Activated CD8-positive, alpha-beta memory T cell treated with anti-CD3 and anti-CD28 coated beads, Interleukin-2, amount 50 U/mL, for 48 hours (primary cell): ENCODE measurements around the gene AP4S1.
"Not testable (repeated sequence)": the region's sequence is repeated elsewhere in the genome, so short reads cannot be mapped to it uniquely, and the experiment has no call there.

Experiments used
- DNase-seq: peaks from one replicate; pipeline ENCODE4 v3.0.0-alpha.2; 2020

The AP4S1 gene

GRCh38 chr14:31009836-31010574, 15.4 kb upstream of the AP4S1 start:
- DNase-seq, result no peak

GRCh38 chr14:31010935-31011334, 14.5 kb upstream of the AP4S1 start:
- no peak for DNase-seq

DNA sequence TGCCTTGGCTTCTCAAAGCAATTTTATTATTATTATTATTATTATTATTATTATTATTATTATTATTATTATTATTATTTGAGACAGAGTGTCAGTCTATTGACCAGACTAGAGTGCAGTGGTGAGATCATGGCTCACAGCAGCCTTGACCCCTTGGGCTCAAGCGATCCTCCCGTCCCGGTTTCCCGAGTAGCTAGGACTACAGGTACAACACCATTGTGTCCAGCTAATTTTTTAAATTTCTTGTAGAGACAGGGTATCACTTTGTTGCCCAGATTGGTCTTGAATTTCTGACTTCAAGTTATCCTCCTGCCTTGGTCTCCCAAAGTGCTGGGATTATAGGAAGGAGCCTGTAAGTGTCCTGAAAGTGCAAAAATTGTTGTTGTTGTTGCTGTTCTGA, 11.6 kb upstream of the AP4S1 start:
- no peak for DNase-seq

GRCh38 chr14:31018057-31018645, 7.3 kb upstream of the AP4S1 start:
- DNase-seq, result no peak

DNA sequence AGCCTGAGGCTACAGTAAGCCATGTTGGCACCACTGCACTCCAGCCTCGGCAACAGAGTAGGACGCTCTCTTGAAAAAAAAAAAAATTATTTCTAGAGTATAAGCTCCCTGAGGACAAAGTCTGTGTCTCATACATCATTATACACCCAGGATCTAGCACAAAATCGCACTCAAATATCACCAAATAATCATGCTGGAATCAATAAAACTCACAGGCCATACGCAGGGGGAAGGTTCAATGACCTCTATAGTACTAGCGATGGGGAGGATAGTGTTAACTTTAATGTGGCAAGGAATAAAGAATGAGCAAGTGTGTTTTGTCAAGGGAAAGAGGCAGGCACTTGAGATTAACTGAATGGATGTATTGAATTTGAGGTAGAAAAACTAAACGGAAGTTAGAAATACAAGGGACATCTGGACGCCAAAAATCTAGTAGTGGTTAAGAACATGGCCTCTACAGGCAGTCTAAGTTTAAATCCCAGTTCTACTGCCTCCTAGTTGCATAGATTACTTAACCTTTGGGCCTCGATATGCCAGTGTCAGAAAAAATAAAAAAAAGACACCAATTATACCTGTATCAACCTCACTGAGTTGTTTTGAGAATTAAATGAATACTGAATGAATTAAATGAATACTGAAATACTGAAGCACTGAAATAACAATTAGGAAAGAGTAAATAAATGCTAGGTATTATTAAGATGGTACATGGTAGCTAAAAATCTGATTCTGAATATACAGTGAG, 4.4 kb upstream of the AP4S1 start:
- no peak for DNase-seq

DNA sequence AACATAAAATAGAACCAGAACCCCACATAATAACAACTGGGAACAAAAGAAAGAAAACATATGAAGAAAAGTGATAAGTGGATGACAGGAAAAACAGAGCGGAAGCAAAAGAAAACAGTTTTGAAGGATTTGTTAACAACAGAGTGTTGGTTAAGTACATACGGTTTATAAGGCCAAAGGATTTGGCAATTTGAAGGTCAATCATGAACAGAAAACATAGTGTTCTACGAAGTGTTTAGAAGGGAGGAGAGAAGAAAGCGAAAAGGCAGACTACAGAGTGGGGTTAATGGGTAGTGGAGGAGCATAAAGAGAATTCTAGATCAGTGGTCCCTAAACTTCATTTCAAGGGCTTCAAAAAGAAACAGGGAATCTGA, 3.9 kb upstream of the AP4S1 start:
- no peak for DNase-seq

GRCh38 chr14:31022386-31022785, 3.1 kb upstream of the AP4S1 start:
- DNase-seq, result no peak

DNA sequence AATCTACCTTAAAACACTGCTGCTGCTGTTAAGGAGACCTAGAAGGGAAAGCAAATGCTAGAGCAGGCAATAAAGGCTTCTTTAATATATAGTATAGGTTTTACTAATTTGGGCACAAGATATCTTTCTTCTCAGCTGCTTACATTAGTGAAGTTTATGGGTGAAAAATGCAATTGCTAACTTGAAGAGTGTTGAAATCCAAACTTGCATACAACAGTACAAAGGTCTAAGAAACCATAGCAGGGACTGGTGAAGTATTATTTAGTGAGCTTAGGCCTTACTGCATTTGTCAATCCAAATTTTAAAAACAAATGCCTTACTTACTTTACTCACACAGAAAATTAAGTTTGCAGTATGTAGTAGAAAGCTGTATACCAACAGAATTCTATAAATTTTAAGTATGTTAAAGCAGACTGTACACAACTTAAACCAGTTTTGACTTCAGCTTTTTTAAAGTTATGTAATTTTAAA, 1.4 kb upstream of the AP4S1 start:
- DNase-seq, result no peak

DNA sequence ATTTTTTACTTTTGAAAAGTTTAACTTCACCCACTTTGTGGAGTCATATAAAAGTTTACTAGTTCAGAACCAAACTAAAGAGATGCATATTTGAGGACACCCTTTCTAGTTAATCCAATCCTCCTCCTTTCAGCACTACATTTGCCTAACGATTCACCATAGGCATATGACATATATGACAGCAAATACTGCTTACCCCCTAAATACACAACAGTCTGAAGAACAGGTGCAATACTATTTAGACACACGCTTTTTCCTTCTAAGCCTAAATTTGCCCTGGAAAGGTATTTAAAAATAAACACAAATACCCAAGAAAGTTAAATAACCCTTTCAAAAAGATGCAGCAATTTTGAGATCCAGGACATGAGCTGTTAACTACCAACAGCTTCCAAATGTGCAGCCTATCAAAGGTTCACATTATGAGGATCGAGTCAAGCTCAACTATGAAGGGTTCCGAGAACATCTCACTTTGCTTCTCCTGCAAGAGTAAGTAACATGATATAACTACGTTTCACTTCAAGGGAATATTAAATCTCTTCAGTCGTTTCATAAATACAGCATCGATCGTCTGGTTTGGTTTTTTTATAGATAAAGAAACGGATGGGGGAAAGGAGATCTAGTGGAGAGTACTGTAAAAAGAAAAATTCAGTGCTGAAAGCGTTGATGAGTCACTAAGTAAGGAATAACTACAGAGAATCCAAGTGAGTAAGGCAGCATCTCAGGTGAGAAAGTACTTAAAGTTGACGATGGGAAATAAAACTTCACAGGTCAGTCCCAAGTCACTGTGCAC, 677 bp upstream of the AP4S1 start:
- no peak for DNase-seq

DNA sequence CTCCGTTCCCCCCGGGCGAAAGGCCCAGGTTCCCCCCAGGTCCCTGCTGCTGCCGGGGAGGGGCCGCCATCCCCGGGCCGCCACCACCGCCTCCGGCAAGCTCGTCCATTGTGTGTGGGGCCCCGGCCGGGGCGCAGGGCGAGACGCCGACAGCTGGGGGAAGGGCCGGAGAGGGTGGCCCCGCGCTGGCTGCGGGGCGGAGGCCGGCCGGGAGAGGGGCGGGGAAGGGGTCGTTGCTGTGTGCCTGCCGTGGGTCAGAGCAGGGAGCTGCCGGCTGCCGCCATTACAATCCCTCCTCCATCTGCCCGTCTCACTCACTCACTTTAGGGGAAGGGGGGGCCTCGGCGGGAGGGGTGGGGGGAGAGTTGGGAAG, 614 bp downstream of the AP4S1 start, which contains the start of gene STRN3:
TSS of gene STRN3 (minus strand) at position 303 of the 373 bp plus-strand sequence. CDS start at position 109, 194 bp downstream.
- DNase-seq, result no peak

DNA sequence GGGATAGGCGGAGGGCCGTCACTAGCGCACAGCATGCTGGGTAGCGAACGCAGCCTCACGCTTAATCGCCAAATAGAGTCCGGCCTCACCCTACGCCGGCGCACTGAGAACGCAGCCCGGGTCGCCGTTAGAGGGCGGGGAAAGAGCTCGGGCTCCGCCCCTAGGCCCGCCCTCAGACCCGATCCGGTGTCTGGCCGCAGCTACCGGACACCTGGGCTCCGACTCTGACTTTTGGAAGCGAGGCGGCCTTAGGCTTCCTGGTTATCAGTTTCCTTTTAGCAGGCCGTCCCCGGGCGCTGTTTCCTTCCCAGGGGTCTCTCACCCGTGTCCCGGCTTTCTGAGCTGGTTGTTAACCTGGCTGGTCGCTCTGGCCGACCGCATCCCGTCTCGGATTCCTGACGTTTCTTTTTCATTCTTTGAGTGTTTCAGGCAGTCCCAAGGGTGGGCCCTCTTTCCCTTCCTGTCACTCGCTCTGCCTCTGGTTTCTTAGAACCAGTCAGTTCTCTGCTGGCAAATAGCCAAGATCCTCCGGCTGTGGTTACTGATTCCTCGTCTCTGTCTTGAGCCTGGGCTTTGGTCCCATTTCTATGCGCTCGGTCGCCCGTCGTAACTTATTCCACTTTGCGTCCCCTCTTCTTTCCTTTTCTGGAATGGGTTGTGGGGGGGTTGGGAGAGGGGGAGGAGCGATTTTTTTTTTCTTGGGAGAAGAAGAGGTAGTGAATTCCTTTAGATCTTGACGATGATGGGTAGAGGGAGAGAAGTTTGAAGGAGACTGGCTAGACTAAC, 1.2 kb downstream of the AP4S1 start:
- DNase-seq, result peak; percentile 93

GRCh38 chr14:31027847-31028246, 2.4 kb downstream of the AP4S1 start:
- no peak for DNase-seq

DNA sequence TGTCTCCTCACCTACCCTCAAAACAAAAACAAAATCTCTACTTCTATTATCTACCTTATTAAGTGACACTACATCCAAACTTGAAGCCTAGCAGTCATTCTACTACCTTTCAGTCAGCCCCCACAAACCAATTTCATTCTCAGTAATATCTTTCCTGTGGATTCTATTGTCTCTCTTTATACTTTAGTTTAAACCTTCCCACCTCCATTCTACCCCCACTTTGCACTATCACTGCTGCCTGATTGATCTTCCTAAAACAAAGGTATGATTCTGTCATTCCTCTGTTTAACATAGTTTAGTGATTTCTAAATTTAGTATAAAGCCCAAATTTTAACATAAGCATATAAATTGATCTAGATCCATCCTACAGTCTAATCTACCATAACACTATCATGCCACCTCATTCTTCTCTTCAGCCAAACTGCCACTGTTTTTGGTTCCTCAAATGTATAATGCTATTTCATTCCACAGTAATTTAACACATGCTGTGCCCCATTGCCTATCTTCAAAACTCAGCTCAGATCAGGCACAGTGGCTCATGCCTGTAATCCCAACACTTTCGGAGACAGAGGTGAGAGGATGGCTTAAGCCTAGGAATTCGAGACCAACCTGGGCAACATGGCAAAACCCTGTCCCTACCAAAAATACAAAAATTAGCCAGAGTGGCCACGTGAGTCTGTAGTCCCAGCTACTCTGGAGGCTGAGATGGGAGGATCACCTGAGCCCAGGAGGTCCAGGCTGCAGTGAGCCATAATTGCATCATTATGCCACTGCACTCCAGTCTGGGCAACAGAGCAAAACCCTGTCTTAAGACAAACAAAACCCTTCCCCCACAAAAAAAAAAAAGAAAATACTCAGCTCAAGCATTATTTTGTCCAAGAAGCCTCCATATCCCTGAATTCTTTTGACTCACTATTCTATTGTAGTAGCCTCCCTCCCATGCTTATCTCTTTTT, 3.8 kb downstream of the AP4S1 start:
- DNase-seq, result no peak

GRCh38 chr14:31030469-31030868, 5.0 kb downstream of the AP4S1 start:
- no peak for DNase-seq

GRCh38 chr14:31036552-31036951, 11.1 kb downstream of the AP4S1 start:
- DNase-seq, result no peak

DNA sequence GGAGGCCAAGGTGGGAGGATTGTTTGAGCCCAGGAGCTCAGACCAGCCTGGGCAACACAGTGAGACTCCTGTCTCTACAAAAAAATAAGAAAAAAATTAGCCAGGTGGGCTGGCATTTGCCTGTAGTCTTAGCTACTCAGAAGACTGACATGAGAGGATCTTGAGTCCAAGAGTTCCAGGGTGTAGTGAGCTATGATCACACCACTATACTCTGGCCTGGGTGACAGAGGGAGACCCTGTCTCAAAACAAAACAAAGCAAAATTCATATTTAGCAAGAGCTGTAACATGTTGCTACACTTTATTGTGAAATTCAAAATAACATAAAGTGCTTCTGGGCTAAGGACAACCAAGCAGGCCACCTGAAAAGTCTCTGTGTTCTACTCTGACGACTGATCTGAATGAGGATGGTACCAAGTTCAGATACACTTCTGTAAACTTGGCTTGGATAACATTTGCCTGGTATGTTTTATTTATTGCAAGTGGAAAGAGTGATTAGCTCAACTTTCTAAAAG, 12.3 kb downstream of the AP4S1 start:
- no peak for DNase-seq

DNA sequence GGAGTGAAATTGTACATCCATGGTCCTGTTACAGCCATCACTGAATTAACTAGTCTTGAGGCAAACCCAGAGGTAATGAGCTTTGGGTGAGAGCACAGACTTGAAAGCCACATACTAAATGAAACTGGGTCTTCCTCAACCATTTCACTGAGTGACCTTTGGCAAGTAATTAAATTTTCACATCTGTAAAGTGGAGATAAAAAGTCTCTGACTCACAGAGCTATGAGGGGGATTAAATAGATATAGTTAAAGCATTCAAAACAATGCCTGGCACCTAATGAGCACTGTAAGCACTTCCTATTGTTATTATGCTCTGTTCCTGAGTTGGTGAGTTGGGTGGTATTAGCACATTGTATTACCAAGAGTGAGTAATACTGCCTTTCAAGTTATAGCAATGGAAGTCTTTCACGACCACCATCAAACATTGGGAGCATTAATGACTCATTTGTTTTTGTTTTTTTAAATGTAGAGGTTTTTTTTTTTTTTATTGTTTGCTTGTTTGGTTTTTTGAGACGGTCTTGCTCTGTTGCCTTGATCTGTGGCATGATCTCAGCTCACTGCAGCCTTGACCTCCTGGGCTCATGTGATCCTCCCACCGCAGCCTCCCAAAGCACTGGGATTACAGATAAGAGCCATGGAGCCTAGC, 13.2 kb downstream of the AP4S1 start:
- DNase-seq, result no peak

DNA sequence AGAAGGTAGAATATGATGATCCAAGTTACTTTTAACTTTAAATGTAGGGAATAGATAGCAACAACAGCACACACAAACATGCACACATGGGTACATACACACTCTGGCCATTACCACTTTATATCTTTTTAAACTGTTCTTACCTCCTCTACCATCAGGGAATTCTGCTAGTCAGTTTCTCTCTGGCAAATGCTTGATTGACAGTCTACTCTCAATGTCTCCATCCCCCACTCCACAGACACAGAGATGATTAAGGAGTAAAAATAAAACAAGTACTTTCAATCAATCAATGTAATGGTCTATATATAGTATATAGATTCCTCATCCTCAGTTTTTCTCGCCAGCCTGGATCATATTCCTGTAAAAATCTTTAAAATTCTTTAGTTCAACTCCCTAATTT, 16.9 kb downstream of the AP4S1 start:
- DNase-seq, result no peak

DNA sequence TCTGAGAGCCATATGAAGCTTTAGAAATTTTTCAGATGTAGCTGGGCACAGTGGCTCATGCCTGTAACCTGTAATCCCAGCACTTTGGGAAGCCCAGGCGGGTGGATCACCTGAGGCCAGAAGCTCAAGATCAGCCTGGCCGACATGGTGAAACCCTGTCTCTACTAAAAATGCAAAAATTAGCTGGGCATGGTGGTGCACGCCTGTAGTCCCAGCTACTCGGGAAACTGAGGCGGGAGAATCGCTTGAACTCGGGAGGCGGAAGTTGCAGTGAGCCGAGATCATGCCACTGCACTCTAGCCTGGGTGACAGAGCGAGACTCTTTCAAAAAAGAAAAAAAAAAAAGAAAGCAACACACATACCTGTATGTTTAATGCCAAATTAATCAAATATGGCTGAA, 17.4 kb downstream of the AP4S1 start:
- not testable (repeated sequence) for DNase-seq

DNA sequence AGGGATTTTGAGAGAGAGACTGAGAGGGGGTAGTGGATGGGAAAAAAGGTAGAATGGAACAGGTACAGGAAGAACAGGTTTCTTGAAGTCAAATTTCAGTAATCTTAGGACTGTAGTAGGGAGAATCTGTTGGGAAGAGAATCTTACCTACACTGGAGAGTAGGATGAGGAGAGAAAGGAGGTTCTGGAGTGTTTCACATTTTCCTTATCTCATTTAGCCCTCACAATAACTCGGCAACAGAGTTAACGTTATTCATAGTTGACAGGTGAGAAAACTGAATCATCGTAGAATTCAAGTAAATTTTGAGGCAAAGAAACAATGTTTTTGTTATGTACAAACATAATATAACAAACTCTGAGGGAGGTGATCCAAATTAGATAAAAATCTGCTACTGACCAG, 17.9 kb downstream of the AP4S1 start:
- no peak for DNase-seq
